Measurements from ENCODE around the gene EPHA7.

Gene EPHA7

GRCh38 chr6:93322651-93323050 is 96.7 kb downstream of the EPHA7 start:
- no peak overlapping the region for H3K27ac ChIP-seq (ENCODE audit: extremely low read depth, low read depth, low read length)
- no peak overlapping the region for H3K4me3 ChIP-seq (ENCODE audit: low read depth, low read length)
- no peaks in the 10 kb centered on the region for H3K9me3 ChIP-seq (ENCODE audit: control insufficient read depth, insufficient read depth, low read depth, low read length)
- ChIA-PET CTCF (interaction anchor here (0.6 kb wide), 1 partner anchor 16 kb away, joined by 3 read pairs; no protein-coding TSS in a partner anchor), POLR2A (no interaction called here)
- no peaks in the 10 kb centered on the region for H3K36me3 ChIP-seq (ENCODE audit: control insufficient read depth in 2 of 2, insufficient read depth in 1 of 2, low read length in 2 of 2)
- H3K4me1 ChIP-seq (ENCODE audit: control insufficient read depth, insufficient read depth, low read length) = no peaks in the 10 kb centered on the region
- TF ChIP-seq REST (tag by site-specific recombination; IDR thresholded peaks at IDR 0.05) (no peak), ZNF530 (tag by site-specific recombination; IDR thresholded peaks at IDR 0.05; ENCODE audit: low read depth) (no peak), ZNF776 (tag by site-specific recombination; IDR thresholded peaks at IDR 0.05; ENCODE audit: borderline replicate concordance) (no peak), YY2 (tag by site-specific recombination; IDR thresholded peaks at IDR 0.05) (no peak), ZNF423 (tag by site-specific recombination; IDR thresholded peaks at IDR 0.05) (no peak), ZSCAN18 (tag by site-specific recombination; IDR thresholded peaks at IDR 0.05) (no peak), ZNF211 (tag by site-specific recombination; IDR thresholded peaks at IDR 0.05; ENCODE audit: low read depth) (no peak), ZNF600 (tag by site-specific recombination; IDR thresholded peaks at IDR 0.05) (no peak), MEIS1 (CRISPR knock-in tag; IDR thresholded peaks at IDR 0.05; ENCODE audit: borderline replicate concordance) (no peak), ZNF10 (tag by site-specific recombination; IDR thresholded peaks at IDR 0.05) (no peak), ZNF335 (tag by site-specific recombination; conservative IDR thresholded peaks at IDR 0.05) (no peak), ZNF777 (tag by site-specific recombination; IDR thresholded peaks at IDR 0.05; ENCODE audit: borderline replicate concordance) (no peak), ZFP3 (tag by site-specific recombination; IDR thresholded peaks at IDR 0.05; ENCODE audit: low read depth) (no peak), ZNF221 (tag by site-specific recombination; IDR thresholded peaks at IDR 0.05; ENCODE audit: borderline replicate concordance) (no peak), ZBTB8A (tag by site-specific recombination; IDR thresholded peaks at IDR 0.05) (no peak), ZNF202 (tag by site-specific recombination; IDR thresholded peaks at IDR 0.05; ENCODE audit: borderline replicate concordance) (no peak)
- TF ChIP-seq, protein P1, sequence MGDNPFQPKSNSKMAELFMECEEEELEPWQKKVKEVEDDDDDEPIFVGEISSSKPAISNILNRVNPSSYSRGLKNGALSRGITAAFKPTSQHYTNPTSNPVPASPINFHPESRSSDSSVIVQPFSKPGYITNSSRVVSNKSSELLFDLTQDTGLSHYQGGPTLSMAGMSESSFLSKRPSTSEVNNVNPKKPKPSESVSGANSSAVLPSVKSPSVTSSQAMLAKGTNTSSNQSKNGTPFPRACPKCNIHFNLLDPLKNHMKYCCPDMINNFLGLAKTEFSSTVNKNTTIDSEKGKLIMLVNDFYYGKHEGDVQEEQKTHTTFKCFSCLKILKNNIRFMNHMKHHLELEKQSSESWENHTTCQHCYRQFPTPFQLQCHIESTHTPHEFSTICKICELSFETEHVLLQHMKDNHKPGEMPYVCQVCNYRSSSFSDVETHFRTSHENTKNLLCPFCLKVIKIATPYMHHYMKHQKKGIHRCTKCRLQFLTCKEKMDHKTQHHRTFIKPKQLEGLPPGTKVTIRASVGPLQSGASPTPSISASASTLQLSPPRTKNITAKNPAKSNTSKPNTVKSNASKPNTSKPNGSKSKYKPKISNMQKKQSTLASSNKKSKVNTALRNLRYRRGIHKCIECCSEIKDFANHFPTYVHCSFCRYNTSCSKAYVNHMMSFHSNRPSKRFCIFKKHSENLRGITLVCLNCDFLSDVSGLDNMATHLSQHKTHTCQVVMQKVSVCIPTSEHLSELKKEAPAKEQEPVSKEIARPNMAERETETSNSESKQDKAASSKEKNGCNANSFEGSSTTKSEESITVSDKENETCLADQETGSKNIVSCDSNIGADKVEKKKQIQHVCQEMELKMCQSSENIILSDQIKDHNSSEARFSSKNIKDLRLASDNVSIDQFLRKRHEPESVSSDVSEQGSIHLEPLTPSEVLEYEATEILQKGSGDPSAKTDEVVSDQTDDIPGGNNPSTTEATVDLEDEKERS (tag by site-specific recombination; IDR thresholded peaks at IDR 0.05) = no peak

- CTCF ChIA-PET = interaction anchor here (0.6 kb wide), 1 partner anchor 113 kb away, joined by 4 read pairs; no protein-coding TSS in a partner anchor
Measured at GRCh38 chr6:93319304-93319703, 100.1 kb downstream of the EPHA7 start.

More at GRCh38 chr6:93319304-93319703, 100.1 kb downstream of the EPHA7 start:
- no peaks in the 10 kb centered on the region for H3K36me3 ChIP-seq (ENCODE audit: control insufficient read depth in 2 of 2, insufficient read depth in 1 of 2, low read length in 2 of 2)
- H3K27ac ChIP-seq (ENCODE audit: extremely low read depth, low read depth, low read length) = no peak overlapping the region
- H3K9me3 ChIP-seq (ENCODE audit: control insufficient read depth, insufficient read depth, low read depth, low read length) = no peaks in the 10 kb centered on the region
- H3K4me1 ChIP-seq (ENCODE audit: control insufficient read depth, insufficient read depth, low read length) = no peaks in the 10 kb centered on the region
- no peak overlapping the region for H3K4me3 ChIP-seq (ENCODE audit: low read depth, low read length)
- POLR2A ChIA-PET = no interaction called here
- TF ChIP-seq ZNF776 (tag by site-specific recombination; IDR thresholded peaks at IDR 0.05; ENCODE audit: borderline replicate concordance) (no peak), ZNF341 (tag by site-specific recombination; IDR thresholded peaks at IDR 0.05; ENCODE audit: low read depth) (0 out of 2 replicates have a peak, but pooled peaks have one; percentile 23)
